Spinal cord (tissue), 10 donors: ENCODE results near the gene HS2ST1. TPM values are rescaled to one million over a fixed set of nuclear protein-coding genes. Genes with fewer than 3 reads are reported as not detected.
"Not testable (repeated sequence)": the region's sequence is repeated elsewhere in the genome, so short reads cannot be mapped to it uniquely, and the experiment has no call there.

Source experiments
- DNase-seq, 6 donors: peaks; one replicate each; pipeline versions ENCODE4 v3.0.0 to v3.0.0-alpha.2; 2013 to 2015; ENCODE audit warnings: low spot score in 6 of 6, low read depth in 4 of 6
- H3K27ac ChIP-seq: one replicate; pipeline ENCODE4 v1.5.1; 2013; ENCODE audit warnings: low read depth, low read length, control low read depth
- H3K27me3 ChIP-seq: one replicate; pipeline ENCODE4 v1.6.1; 2013; ENCODE audit warnings: low read length; ENCODE audit not compliant: control insufficient read depth, insufficient read depth
- H3K36me3 ChIP-seq: one replicate; pipeline ENCODE4 v1.6.1; 2013; ENCODE audit warnings: low read length; ENCODE audit not compliant: control insufficient read depth, insufficient read depth
- H3K4me1 ChIP-seq: one replicate; pipeline ENCODE4 v1.6.1; 2013; ENCODE audit warnings: low read length; ENCODE audit not compliant: control insufficient read depth, insufficient read depth
- H3K4me3 ChIP-seq: one replicate; pipeline ENCODE4 v1.5.1; 2013; ENCODE audit warnings: low read depth, low read length, control low read depth
- H3K9me3 ChIP-seq: one replicate; pipeline ENCODE4 v1.6.1; 2013; ENCODE audit warnings: low read length; ENCODE audit not compliant: control insufficient read depth, insufficient read depth
- WGBS: methylation state at CpG from one replicate; pipeline ENCODE4 v1.1.5; 2013; ENCODE audit warnings: missing lambda C conversion rate; ENCODE audit not compliant: insufficient coverage; 5-methylcytosine and 5-hydroxymethylcytosine counted together
- polyA plus RNA-seq, 2 donors: library from polyadenylated mRNA; unstranded; fragments of 120-200 nt; gene quantifications; one replicate each; pipeline ENCODE4 v1.2.1, GENCODE V29; 2013; ENCODE audit not compliant: insufficient read length in 2 of 2
- total RNA-seq, 2 donors: library from RNA; depleted of rRNA in 1 of 2; stranded (reverse); fragments of 120-200 nt in 1 of 2; fragments of >200 nt in 1 of 2; gene quantifications; one replicate each; pipeline versions ENCODE4 v1.2.3 to v1.2.4, GENCODE V29; 2013 to 2014
- donor health status: healthy.

HS2ST1 gene
- total and polyA plus RNA-seq, 4 donors = 24.2 to 51.0 (median 37.3) TPM

- peaks cover 3% of the 10 kb centered on the region for H3K4me1 ChIP-seq
- H3K4me3 ChIP-seq = no peak overlapping the region
- peaks cover 2% of the 10 kb centered on the region for H3K9me3 ChIP-seq
- no peaks in the 10 kb centered on the region for H3K36me3 ChIP-seq
- H3K27me3 ChIP-seq = no peaks in the 10 kb centered on the region
- DNase-seq = no peak
- H3K27ac ChIP-seq = no peak overlapping the region
Measured at GRCh38 chr1:86957221-86957620, 42.8 kb downstream of the HS2ST1 start.

GRCh38 chr1:86960548-86960947 is 46.1 kb downstream of the HS2ST1 start:
- no peak overlapping the region for H3K4me3 ChIP-seq
- no peak for DNase-seq
- H3K27me3 ChIP-seq = no peaks in the 10 kb centered on the region

GRCh38 chr1:86963841-86964240 is 49.4 kb downstream of the HS2ST1 start:
- H3K27me3 ChIP-seq, DNase-seq: not testable (repeated sequence)
- 94% methylated on average over 19 of the region's 36 CpGs for WGBS

More at GRCh38 chr1:86960548-86960947, 46.1 kb downstream of the HS2ST1 start:
- Histone ChIP-seq H3K27ac (no peak overlapping the region), H3K36me3 (no peaks in the 10 kb centered on the region), H3K9me3 (peaks cover 2% of the 10 kb centered on the region), H3K4me1 (peaks cover 3% of the 10 kb centered on the region)

GRCh38 chr1:86965012-86965826 is 50.8 kb downstream of the HS2ST1 start:
- peak in 1 of 6 donors; percentile 36 for DNase-seq
- H3K4me3 ChIP-seq = no peak overlapping the region

More at GRCh38 chr1:86963841-86964240, 49.4 kb downstream of the HS2ST1 start:
- H3K4me1 ChIP-seq, H3K27ac ChIP-seq, H3K36me3 ChIP-seq, H3K4me3 ChIP-seq, H3K9me3 ChIP-seq: not testable (repeated sequence)

GRCh38 chr1:86965827-86966182 is 51.4 kb downstream of the HS2ST1 start:
- no peak overlapping the region for H3K4me3 ChIP-seq
- no peak overlapping the region for H3K27ac ChIP-seq
- 88% methylated on average over 1 of the region's 1 CpG for WGBS
- no peak for DNase-seq
- H3K4me1 ChIP-seq = no peaks in the 10 kb centered on the region
- H3K27me3 ChIP-seq = no peaks in the 10 kb centered on the region
- H3K36me3 ChIP-seq = no peaks in the 10 kb centered on the region
- no peaks in the 10 kb centered on the region for H3K9me3 ChIP-seq

More at GRCh38 chr1:86965012-86965826, 50.8 kb downstream of the HS2ST1 start:
- Histone ChIP-seq H3K27me3 (no peaks in the 10 kb centered on the region), H3K36me3 (no peaks in the 10 kb centered on the region), H3K27ac (no peak overlapping the region), H3K9me3 (no peaks in the 10 kb centered on the region), H3K4me1 (no peaks in the 10 kb centered on the region)
- WGBS = 100% methylated on average over 1 of the region's 2 CpGs

- H3K4me1 ChIP-seq = no peaks in the 10 kb centered on the region
- no peak overlapping the region for H3K4me3 ChIP-seq
- H3K27me3 ChIP-seq = no peaks in the 10 kb centered on the region
- no peak overlapping the region for H3K27ac ChIP-seq
- no CpG with 5 or more reads among the region's 2 CpGs for WGBS
- no peaks in the 10 kb centered on the region for H3K36me3 ChIP-seq
- no peak for DNase-seq
- no peaks in the 10 kb centered on the region for H3K9me3 ChIP-seq
Measured at GRCh38 chr1:86970938-86971337, 56.5 kb downstream of the HS2ST1 start.

- no CpG with 5 or more reads among the region's 3 CpGs for WGBS
Measured at GRCh38 chr1:86971778-86972177, 57.3 kb downstream of the HS2ST1 start.

GRCh38 chr1:86972262-86972661 is 57.8 kb downstream of the HS2ST1 start:
- H3K27me3 ChIP-seq = no peaks in the 10 kb centered on the region
- DNase-seq = no peak
- H3K36me3 ChIP-seq = no peaks in the 10 kb centered on the region
- H3K4me3 ChIP-seq = no peak overlapping the region
- no CpG with 5 or more reads among the region's 2 CpGs for WGBS
- no peaks in the 10 kb centered on the region for H3K9me3 ChIP-seq
- H3K4me1 ChIP-seq = no peaks in the 10 kb centered on the region
- H3K27ac ChIP-seq = no peak overlapping the region

More at GRCh38 chr1:86971778-86972177, 57.3 kb downstream of the HS2ST1 start:
- Histone ChIP-seq H3K27me3 (no peaks in the 10 kb centered on the region), H3K4me3 (no peak overlapping the region), H3K9me3 (no peaks in the 10 kb centered on the region), H3K36me3 (no peaks in the 10 kb centered on the region), H3K4me1 (no peaks in the 10 kb centered on the region), H3K27ac (no peak overlapping the region)
- DNase-seq = no peak

GRCh38 chr1:86975993-86976550 is 61.6 kb downstream of the HS2ST1 start:
- WGBS = no CpG with 5 or more reads among the region's 2 CpGs
- Histone ChIP-seq H3K4me1 (no peaks in the 10 kb centered on the region), H3K9me3 (no peaks in the 10 kb centered on the region), H3K4me3 (no peak overlapping the region), H3K27me3 (no peaks in the 10 kb centered on the region), H3K27ac (no peak overlapping the region), H3K36me3 (no peaks in the 10 kb centered on the region)
- DNase-seq = peak in 1 of 6 donors; percentile 26

GRCh38 chr1:86976664-86977063 is 62.2 kb downstream of the HS2ST1 start:
- DNase-seq = no peak
- Histone ChIP-seq H3K36me3 (no peaks in the 10 kb centered on the region), H3K27ac (no peak overlapping the region), H3K4me3 (no peak overlapping the region), H3K9me3 (no peaks in the 10 kb centered on the region), H3K4me1 (no peaks in the 10 kb centered on the region), H3K27me3 (no peaks in the 10 kb centered on the region)
